ENCODE results near the gene PLEKHB2.
A peak's percentile ranks its signal among the peaks of the same experiment; 100 is the strongest.
"Not testable (repeated sequence)": the region's sequence is repeated elsewhere in the genome, so short reads cannot be mapped to it uniquely, and the experiment has no call there.

Gene PLEKHB2

DNA sequence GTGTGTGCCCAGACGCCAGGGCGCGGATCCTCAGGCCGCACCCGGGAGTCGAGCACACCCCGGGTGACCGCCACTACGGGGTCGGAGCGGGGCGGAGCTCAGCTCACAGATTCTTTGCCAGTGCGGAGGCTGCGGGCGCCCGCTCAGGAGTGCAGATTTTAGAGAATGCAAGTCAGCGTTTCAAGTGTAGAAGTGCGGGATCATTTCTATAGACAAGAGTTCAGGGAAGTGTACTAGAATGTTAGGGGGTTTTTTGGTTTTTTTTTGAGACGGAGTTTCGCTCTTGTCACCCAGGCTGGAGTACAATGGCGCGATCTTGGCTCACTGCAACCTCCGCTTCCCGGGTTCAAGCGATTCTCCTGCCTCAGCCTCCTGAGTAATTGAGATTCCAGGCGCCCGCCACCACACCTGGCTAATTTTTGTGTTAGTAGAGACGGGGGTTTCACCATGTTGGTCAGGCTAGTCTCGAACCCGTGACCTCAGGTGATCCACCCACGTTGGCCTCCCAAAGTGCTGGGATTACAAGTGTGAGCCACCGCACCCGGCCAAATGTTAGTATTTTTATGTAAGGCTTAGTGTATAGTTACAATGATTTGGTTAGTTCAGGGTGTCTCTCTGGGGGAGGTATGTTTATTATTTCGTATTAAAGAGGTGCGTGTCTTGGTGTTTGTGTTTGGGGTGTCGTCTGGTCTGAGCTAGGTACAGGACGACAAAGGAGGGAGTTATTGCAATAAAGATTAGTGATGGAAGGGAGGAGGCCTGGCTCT lies 11.3 kb upstream of the PLEKHB2 start:
- peak in 1 of 2 donors; percentile 2 for DNase-seq (ENCODE audit: low read depth in 1 of 2, low spot score in 1 of 2)

DNA sequence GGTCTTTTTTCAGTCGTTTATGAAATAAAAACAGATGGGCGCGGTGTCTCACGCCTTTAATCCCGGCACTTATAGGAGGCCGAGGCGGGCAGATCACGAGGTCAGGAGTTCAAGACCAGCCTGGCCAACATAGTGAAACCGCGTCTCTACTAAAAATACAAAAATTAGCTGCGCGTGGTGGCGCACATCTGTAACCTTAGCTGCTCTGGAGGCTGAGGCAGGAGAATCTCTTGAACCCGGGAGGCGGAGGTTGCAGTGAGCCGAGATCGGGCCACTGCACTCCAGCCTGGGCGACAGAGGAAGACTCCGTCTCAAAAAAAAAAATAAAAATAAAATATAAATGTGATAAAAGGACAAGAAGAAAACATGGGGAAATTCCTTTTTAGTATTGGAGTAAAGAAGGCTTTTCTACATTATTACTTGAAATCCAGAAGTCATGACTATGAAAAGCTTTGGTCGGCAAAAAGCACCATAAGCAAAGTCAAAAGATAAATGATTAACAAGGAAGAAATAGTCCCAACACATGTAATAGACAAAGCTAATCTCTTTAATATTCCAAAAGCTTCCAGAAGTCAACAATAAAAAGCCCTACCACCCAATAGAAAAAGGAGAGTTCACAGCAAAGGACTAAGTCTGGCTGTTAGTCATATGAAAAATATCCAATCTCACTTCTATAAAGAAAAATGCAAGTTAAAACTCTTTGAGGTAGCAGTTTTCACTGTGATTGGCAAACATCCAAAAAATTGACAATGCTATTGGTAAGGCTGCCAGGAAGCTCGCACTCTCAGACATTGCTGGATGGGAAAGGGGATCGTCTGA lies 10.5 kb upstream of the PLEKHB2 start:
- no peak for DNase-seq (ENCODE audit: low read depth in 1 of 2, low spot score in 1 of 2)

DNA sequence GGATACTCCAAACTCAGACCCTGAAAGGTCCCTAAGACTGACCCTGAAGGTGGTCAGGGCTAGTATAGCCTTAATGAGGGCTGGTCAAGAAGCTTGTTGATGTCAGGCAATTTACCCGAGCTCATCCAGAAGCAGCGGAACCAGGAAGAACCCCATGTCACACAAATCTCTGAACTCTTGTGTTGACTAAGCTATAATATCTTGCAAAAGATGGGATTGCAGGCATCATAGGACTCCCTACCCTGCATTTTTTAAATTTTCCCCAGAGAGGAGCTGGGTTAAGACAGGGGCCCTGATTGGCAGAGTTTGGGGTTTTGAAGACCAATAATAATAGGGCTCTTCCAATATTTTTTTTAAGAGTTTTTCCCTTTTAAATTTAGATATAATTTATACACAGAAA lies 2.0 kb upstream of the PLEKHB2 start:
- DNase-seq (ENCODE audit: low read depth in 1 of 2, low spot score in 1 of 2): no peak

DNA sequence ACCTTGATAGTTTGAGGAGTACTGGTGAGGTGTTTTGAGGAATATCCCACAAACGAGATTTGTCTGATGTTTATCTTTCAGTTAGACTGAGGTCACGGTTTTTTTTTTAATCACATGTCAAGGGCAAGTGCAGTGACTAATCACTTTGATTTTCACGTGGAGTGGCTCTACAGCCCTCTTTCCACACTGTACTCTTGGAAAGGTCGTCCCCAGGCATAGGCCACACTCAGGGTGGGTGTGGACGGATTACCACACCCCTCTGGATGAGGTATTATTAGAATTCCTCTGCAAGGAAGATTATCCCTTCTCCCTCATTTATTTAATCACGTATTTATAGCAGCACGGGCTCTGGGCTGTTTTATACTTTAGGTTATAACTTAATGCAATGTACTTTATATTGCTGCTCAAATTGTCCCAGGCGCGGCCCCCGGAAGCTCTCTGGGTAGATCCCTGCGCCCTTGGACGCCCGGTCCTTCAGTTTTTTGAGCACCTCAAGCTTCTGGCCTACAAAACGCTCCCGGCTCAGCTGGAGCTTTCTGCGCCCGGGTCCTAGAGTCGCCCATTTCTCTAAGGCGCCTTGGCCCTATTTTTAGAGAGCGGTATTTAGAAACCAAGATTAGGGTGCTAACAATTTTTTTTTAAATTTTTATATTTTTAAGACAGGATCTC lies 515 bp upstream of the PLEKHB2 start:
- peak; percentile 24 to 48 for DNase-seq (ENCODE audit: low read depth in 1 of 2, low spot score in 1 of 2)

DNA sequence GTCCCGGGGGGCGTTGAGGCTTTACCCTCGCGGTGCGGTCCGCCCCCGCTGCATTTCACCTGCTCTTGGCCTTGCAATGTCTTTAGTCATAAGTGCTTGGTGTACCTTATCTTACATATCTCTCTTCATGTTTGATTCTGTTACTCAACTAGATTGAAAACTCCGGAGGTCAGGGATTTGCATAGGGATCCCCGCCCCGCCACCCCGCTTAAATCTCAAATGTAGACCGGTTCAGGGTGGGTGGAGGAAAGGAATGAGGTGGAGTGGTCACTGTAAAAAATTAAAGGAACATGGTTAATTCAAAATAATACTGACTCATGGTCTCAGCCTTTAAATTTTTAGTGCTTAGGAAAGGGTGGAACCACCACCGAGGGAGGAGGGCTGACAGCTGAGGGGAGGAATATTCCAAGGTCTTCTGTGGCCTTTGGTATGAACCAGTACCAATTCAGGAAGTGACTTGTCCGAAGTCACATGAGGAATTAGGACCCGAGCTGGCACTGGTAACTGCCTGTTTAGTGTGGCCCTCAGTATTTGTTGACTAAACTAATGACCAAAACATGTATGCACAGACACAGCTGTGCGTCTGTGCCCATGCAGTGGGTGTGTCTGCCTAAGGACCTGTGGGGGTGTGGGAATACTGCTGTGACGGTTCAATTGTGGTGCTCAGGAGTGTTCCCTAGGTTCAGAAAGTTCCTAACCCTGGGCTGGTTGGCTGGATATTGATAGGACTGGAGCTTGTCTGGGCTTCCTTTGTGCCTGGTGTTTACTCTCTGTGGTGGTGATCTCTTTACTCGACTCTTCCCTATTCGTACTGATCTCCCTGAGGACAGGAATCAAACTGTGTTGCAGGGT lies 1.0 kb downstream of the PLEKHB2 start:
- DNase-seq (ENCODE audit: low read depth in 1 of 2, low spot score in 1 of 2): peak in 1 of 2 donors; percentile 10

DNA sequence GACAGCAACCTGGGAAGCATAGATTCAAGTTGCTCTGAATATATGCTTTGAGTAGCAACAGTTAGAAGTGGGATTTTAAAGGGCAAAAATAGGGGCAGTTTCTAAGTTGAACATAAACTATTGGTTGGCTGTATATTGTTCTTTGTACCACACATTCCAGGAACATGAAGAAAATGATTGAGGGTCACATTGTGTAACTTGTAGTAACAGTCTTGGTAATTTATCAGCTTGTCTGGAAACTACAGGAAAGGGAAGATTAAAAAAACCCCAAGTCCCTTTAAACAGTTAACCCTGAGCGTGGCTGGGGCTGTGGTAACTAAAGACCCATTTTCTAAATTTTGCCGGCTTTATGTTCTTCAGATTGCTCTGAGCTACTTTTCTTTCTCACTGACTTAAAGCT lies 7.4 kb downstream of the PLEKHB2 start:
- no peak for DNase-seq (ENCODE audit: low read depth in 1 of 2, low spot score in 1 of 2)

DNA sequence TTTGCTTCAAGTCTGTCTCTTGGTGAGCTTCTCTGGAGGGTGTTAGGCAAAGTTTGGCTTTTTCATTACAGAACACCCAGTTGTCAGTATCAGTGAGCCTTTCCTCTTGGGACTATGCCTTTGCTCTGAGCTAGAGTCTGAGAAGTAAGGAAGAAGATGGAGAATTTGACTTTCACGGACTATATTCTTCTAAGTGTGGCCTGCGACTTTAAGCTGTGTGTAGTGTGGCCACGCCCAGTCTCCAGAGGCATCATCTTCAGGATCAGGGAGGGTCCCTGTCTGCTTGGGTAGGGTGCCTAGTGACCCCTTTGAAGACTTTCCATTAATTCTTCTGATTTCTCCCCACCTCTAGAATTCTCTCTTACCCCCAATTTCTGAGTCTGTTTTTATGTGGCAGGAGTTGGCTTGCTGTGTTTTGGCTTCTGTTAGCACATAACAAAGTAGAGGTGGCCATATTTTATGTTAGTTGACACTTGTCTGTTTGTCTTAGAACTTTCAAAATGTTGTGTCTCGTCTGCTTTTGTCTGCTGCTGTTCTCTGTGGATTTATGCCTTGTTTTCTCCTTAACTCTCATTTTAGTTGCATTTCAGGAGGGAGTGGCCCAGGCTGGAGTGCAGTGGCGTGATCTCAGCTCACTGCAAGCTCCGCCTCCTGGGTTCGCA lies 8.6 kb downstream of the PLEKHB2 start:
- DNase-seq (ENCODE audit: low read depth in 1 of 2, low spot score in 1 of 2): no peak

DNA sequence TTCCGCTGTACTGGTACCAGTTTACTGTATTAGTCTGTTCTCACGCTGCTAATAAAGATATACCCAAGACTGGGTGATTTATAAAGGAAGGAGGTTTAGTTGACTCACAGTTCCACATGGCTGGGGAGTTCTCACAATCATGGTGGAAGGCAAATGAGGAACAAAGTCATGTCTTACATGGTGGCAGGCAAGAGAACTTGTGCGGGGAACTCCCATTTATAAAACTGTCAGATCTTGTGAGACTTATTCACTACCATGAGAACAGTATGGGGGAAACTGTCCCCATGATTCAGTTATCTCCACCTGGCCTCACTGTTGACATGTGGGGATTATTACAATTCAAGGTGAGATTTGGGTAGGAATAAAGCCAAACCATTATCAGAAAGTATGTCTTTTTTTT lies 9.8 kb downstream of the PLEKHB2 start:
- not testable (repeated sequence) for DNase-seq (ENCODE audit: low read depth in 1 of 2, low spot score in 1 of 2)

DNA sequence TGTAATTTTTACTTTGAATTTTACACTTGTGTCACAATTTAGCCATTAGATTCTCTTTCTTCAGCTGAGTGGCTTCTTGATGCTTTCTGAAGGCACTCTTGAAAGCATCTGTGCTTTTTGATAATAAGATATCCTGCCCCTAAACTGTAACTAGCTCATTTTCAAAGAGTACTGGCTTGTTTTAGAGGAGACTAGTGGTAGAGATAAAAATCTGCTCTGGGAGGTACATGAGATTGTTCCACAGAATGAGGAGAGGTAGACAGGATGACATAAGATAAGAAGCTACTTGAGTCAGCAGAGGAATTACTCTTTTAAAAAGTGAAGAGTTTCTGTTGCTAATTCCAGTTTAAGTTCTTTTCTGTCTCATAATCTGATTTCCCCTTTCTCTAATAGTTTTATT lies 10.6 kb downstream of the PLEKHB2 start:
- DNase-seq (ENCODE audit: low read depth in 1 of 2, low spot score in 1 of 2): no peak

DNA sequence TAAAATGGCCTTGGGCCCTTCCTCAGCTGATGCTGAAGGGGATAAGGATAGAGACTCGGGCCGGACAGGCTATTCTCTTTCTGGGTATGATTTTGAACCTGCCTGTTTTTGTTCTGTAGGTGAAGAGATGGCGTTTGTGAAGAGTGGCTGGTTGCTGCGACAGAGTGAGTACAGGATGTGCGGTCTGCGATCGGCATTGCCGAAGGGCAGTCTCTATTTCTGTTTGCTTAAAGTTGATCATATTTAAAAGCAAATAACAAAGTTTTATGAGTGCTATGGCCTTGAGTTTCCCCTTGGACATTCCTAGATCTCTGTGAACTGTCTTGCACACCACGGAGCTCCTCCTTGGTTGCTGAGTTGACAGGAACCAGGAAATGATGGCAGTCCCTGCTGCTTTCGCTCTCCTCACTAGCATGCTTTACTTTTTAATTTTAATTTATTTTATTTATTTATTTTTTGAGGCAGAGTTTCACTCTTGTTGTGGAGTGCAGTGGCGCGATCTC lies 15.7 kb downstream of the PLEKHB2 start:
- DNase-seq (ENCODE audit: low read depth in 1 of 2, low spot score in 1 of 2): no peak

DNA sequence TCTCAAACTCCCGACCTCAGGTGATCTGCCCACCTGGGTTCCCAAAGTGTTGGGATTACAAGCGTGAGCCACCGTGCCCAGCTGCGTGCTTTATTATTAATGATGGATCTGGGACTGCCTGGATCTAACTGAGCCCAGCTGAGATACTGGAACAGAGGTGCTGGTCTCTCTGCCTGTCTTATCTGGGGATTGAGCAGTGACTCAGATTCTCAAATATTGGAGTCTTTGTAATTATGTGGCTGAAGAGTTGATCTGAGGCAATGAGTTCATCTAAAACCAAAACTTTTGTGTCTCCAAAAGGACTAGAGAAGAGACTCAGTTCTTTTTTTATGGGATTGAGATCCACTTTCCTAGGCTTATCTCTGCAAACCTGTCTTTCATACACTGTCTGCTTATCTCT lies 16.3 kb downstream of the PLEKHB2 start:
- no peak for DNase-seq (ENCODE audit: low read depth in 1 of 2, low spot score in 1 of 2)

DNA sequence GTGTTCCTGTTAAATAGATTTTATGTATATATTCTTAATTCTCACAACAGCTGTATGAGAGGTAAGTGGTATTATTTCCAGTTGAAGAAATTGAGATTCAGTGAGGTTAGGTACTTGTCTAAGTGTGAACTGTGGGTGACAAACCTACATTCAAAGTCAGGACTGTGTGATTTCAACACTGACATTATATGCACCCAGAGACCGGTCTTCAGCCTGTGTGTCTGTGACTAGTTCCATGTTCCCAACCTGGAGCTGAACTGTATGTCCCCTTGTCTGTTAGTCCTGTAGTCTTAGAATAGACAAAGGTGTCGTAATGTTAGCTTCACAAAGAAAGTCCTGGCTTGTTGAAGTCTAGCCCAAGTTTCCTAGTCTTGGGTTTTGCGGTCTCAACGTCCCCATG lies 17.4 kb downstream of the PLEKHB2 start:
- no peak for DNase-seq (ENCODE audit: low read depth in 1 of 2, low spot score in 1 of 2)

DNA sequence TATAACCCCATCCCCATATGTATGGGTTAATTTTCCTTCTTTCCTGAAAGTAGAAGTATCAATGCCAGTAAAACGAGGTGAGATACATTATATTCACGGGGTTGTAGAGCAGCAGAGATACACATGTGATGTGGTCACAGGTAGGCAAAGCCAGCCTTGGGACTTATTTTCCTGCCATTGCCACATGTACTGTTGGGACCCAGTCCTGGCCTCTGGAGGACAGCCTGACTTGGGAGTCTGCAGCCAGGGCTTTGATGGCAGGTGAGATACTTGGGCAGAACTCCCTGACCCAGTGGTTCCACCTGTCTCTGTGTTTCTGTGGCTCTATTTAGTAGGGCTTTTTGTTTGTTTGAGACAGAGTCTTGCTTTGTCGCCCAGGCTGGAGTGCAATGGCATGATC lies 18.1 kb downstream of the PLEKHB2 start:
- no peak for DNase-seq (ENCODE audit: low read depth in 1 of 2, low spot score in 1 of 2)

DNA sequence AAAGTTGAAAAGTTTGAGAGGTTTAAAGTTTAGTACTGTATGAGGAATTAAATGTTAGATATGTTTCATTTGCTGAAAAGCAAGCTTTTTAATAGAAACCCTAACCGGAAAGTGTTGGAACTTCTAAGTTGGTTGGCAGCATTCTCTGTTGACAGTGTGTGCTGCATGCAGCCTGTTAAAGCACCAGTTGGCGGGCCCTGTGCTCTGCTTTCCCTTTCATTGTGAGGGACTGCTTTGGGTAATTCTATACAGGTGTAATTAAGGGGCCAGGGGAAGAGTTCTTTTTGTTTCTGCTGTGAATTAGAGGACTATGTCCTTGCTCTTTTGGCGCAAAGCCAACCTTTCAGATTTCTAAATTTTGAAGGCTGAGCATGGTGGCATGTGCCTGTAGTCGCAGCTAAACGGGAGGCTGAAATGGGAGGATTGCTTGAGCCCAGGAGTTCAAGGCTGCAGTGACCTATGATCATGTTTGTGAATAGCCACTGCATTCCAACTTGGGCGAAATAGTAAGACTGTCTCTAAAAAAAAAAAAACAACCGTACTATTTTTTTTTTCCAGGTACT lies 20.1 kb downstream of the PLEKHB2 start:
- no peak for DNase-seq (ENCODE audit: low read depth in 1 of 2, low spot score in 1 of 2)

DNA sequence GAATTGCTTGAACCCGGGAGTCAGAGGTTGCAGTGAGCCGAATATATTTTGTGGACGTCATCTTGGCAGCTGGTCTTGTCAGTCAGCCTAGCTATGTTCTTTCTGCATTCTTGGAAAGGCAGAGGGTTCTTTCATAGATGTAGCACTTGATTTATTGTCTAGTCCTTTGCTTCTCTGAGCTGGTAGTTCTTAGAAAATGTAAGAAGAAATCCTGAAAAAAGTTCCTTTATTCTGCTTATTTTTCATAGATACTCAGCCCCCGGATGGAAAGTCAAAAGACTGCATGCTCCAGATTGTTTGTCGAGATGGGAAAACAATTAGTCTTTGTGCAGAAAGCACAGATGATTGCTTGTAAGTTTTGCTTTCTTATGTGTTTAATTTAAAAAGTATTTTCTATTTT lies 21.3 kb downstream of the PLEKHB2 start:
- DNase-seq (ENCODE audit: low read depth in 1 of 2, low spot score in 1 of 2): no peak

DNA sequence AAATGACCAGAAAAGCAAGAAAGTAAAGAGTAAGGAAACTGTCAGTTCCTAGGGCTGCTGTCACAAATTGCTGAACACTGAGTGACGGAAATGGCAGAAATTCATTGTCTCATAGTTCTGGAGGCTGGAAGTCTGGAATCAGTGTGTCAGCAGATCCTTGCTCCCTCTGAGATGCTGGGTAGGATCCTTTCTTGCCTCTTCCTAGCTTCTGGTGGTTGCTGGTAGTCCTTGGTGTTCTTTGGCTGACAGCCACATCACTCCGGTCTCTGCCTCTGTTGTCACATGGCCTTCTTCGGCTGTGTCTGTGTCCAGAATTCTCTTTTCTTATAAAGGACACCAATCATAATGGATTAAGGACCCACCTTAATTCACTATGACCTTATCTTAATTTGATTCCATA lies 21.9 kb downstream of the PLEKHB2 start:
- no peak for DNase-seq (ENCODE audit: low read depth in 1 of 2, low spot score in 1 of 2)

DNA sequence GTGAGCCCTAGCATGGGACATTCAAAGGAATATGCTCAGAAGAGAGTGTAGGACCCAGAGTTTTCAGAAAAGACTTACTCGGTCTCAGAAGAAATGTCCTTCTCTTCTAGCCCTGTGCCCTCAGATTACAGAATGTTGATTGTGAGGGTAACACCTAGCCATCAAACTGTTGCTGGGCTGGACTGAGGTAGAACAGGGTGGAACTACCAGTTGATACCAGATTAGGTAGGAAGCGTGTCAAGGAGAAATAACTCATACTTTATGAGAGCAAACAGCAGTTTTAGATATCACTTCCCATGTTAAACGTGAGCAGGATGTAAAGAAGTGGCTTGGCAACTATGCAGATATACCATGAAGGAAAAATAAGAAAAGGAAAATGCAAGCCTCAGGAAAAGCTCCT lies 22.8 kb downstream of the PLEKHB2 start:
- DNase-seq (ENCODE audit: low read depth in 1 of 2, low spot score in 1 of 2): no peak

DNA sequence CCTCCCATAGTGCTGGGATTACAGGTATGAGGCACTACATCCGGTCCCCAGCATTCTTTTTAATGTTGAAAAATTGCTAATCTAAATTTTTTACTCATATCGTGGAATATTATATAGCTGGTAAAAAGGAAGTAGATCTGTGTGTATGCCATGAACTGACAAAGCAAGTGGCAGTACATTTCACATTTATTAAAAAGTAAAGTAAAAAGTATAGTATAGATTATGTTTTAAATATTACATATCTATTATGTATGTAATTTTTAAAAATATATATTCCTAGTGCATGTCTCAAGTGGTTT lies 25.1 kb downstream of the PLEKHB2 start:
- no peak for DNase-seq (ENCODE audit: low read depth in 1 of 2, low spot score in 1 of 2)

DNA sequence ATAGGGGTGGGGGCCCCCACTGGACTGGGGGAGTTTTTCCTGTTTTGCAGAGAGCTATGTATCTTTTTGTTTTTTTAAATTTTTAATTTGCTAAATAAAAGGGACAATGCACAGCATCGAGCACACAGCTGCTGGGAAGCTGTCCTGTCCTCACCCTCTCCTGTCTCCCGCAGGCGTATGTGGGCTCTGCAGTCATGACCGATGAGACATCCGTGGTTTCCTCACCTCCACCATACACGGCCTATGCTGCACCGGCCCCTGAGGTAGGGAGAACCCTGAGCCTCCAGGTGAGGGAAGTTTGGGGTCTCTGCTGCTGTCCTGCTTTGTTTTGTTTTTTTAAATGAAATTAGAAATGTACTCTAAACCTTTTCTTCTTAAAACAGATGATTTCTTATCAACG lies 27.6 kb downstream of the PLEKHB2 start:
- no peak for DNase-seq (ENCODE audit: low read depth in 1 of 2, low spot score in 1 of 2)

DNA sequence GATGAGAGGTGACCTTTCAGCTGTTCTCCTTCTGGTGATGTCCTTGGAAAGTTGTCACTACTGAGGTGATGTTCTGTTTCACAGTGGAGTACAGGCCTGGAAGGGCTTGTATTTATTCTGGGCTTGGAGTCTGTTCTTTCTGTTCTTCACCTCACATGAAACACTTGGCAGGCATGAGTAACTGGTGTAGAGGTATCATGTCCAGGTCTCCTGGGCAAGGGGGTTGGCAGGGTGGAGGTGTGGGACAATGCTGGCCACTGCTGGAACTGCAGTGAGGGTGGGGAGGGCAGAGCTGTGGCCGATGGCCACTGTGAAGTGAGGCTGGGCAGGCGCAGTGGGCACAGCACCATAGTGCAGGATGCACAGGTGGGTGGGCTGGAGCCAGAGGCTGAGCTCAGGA lies 35.4 kb downstream of the PLEKHB2 start:
- no peak for DNase-seq (ENCODE audit: low read depth in 1 of 2, low spot score in 1 of 2)
